ENCODE measurements around the gene CEP76.

DNA sequence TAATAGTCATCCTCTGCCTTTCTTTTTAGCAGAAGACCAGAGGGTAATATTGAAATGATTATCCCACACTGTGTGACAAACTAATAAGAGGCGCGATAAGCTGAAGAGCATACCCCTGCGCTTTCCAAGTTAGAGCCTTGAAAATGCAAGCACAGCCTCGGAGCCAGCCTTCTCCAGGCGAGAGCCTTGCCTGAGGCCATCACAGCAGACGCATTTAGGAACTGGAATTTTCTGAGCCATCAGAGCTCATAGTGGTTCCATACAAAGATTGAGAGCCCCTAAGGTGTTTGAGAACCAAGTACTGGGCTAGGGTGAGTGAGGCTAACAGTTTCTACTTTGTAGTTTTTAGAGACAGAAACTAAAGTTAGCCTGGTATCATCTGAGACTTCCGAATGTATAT lies 20.2 kb upstream of the CEP76 start:
- TF ChIP-seq CTCF (IDR thresholded peaks at IDR 0.05; ENCODE audit: insufficient read depth, low read length, poor library complexity, severe bottlenecking) (no peak), EZH2phosphoT487 (conservative IDR thresholded peaks at IDR 0.05; ENCODE audit: low read length) (no peak)

Data from SU-DHL-6 (cell line).